Measurements from ENCODE around the gene SMURF2. TPM values are rescaled to one million over a fixed set of nuclear protein-coding genes. Genes with fewer than 3 reads are reported as not detected.

Gene SMURF2
- total and polyA plus RNA-seq, 9 of the 15 experiments (the other 6 are each of a cell fraction or from before 2014, with no cell fraction given) = 3.8 to 22.0 (median 14.8) TPM

DNA sequence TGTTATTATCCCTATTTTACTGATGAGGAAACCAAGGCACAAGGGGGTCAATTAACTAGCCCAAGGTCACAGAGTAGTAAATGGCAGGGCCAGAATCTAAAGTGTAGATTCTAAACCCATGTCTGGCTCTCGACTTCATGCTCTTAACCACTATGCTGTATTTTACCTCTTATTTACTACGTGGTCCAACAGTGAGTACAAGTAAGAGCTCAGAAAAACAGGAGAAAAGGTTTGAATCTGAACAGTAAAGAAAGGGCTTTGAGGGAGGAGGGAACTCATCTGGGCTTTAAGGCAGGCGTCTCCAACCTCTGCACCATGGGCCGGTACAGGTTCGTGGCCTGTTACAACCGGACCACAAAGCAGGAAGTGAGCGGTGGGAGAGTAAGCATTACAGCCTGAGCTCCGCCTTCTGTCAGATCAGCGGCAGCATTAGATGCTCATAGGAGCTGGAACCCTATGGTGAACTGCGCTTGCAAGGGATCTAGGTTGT lies 62.9 kb downstream of the SMURF2 start (continued):
- TF ChIP-seq, protein P1, sequence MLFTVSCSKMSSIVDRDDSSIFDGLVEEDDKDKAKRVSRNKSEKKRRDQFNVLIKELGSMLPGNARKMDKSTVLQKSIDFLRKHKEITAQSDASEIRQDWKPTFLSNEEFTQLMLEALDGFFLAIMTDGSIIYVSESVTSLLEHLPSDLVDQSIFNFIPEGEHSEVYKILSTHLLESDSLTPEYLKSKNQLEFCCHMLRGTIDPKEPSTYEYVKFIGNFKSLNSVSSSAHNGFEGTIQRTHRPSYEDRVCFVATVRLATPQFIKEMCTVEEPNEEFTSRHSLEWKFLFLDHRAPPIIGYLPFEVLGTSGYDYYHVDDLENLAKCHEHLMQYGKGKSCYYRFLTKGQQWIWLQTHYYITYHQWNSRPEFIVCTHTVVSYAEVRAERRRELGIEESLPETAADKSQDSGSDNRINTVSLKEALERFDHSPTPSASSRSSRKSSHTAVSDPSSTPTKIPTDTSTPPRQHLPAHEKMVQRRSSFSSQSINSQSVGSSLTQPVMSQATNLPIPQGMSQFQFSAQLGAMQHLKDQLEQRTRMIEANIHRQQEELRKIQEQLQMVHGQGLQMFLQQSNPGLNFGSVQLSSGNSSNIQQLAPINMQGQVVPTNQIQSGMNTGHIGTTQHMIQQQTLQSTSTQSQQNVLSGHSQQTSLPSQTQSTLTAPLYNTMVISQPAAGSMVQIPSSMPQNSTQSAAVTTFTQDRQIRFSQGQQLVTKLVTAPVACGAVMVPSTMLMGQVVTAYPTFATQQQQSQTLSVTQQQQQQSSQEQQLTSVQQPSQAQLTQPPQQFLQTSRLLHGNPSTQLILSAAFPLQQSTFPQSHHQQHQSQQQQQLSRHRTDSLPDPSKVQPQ (CRISPR knock-in tag; IDR thresholded peaks at IDR 0.05; ENCODE audit: borderline replicate concordance) = no peak
- no peak for TF ChIP-seq HMBOX1 (IDR thresholded peaks at IDR 0.05)
- no peak for TF ChIP-seq JUN (IDR thresholded peaks at IDR 0.05; ENCODE audit: borderline replicate concordance, low read depth, low read length)
- TF ChIP-seq JUN (CRISPR knock-in tag; IDR thresholded peaks at IDR 0.05; ENCODE audit: borderline replicate concordance) = no peak
- no peak for TF ChIP-seq RAD51 (IDR thresholded peaks at IDR 0.05; ENCODE audit: borderline replicate concordance, low read depth)
- no peak for TF ChIP-seq GTF2E2 (tag; IDR thresholded peaks at IDR 0.05)
- TF ChIP-seq EGR1 (conservative IDR thresholded peaks at IDR 0.05) = no peak
- no peak for TF ChIP-seq E2F8 (IDR thresholded peaks at IDR 0.05; ENCODE audit: low read depth, partially characterized antibody)
- no peak for TF ChIP-seq MECOM (CRISPR knock-in tag; IDR thresholded peaks at IDR 0.05)
- TF ChIP-seq CREB1 (IDR thresholded peaks at IDR 0.05) = no peak
- no peak for TF ChIP-seq CREB1 (CRISPR knock-in tag; IDR thresholded peaks at IDR 0.05)
- TF ChIP-seq ZNF311 (CRISPR knock-in tag; IDR thresholded peaks at IDR 0.05) = no peak
- no peak for TF ChIP-seq BRD4 (IDR thresholded peaks at IDR 0.05)
- TF ChIP-seq RHOXF2B (CRISPR knock-in tag; conservative IDR thresholded peaks at IDR 0.05) = no peak
- TF ChIP-seq RBM25 (IDR thresholded peaks at IDR 0.05; ENCODE audit: low read depth, low read length, severe bottlenecking) = peak; percentile 33
- TF ChIP-seq ZNF282 (CRISPR knock-in tag; IDR thresholded peaks at IDR 0.05) = no peak
- no peak for TF ChIP-seq TCFL5 (CRISPR knock-in tag; conservative IDR thresholded peaks at IDR 0.05)
- TF ChIP-seq NFRKB (IDR thresholded peaks at IDR 0.05; ENCODE audit: low read depth) = peak; percentile 91
- TF ChIP-seq ZSCAN29 (IDR thresholded peaks at IDR 0.05) = no peak
- TF ChIP-seq NFATC3 (IDR thresholded peaks at IDR 0.05) = no peak
- TF ChIP-seq, protein P2, sequence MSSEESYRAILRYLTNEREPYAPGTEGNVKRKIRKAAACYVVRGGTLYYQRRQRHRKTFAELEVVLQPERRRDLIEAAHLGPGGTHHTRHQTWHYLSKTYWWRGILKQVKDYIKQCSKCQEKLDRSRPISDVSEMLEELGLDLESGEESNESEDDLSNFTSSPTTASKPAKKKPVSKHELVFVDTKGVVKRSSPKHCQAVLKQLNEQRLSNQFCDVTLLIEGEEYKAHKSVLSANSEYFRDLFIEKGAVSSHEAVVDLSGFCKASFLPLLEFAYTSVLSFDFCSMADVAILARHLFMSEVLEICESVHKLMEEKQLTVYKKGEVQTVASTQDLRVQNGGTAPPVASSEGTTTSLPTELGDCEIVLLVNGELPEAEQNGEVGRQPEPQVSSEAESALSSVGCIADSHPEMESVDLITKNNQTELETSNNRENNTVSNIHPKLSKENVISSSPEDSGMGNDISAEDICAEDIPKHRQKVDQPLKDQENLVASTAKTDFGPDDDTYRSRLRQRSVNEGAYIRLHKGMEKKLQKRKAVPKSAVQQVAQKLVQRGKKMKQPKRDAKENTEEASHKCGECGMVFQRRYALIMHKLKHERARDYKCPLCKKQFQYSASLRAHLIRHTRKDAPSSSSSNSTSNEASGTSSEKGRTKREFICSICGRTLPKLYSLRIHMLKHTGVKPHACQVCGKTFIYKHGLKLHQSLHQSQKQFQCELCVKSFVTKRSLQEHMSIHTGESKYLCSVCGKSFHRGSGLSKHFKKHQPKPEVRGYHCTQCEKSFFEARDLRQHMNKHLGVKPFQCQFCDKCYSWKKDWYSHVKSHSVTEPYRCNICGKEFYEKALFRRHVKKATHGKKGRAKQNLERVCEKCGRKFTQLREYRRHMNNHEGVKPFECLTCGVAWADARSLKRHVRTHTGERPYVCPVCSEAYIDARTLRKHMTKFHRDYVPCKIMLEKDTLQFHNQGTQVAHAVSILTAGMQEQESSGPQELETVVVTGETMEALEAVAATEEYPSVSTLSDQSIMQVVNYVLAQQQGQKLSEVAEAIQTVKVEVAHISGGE (CRISPR knock-in tag; IDR thresholded peaks at IDR 0.05) = no peak
- TF ChIP-seq HDGF (IDR thresholded peaks at IDR 0.05) = no peak

Data from K562 (cell line).